Measurements from ENCODE around the gene RPL11. TPM values are rescaled to one million over a fixed set of nuclear protein-coding genes. Genes with fewer than 3 reads are reported as not detected.
"Not testable (repeated sequence)": the region's sequence is repeated elsewhere in the genome, so short reads cannot be mapped to it uniquely, and the experiment has no call there.

RPL11 gene
- total RNA-seq, 1 experiment from 2014 or later, result 1,206 TPM

DNA sequence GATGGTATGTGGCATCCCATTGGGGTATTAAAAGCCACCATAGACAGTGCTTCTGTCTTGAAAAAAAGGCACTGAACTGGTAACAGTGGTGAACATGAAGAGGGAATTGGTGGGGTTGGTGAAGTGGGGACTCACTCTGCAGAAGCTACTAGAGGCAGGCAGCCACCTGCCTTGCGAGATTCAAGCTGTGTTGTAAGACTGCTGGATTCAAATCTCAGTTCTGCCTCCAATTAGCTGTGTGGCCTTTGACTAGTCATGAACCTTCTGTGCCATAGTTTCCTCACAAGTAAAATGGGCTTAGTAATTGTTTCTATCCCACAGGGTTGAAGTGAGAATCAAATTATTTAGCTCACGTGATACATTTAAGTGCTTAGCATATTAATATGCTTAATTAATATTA lies 35.1 kb downstream of the RPL11 start:
- BruUV-seq (replicated peaks), result no TSS peak
- Histone ChIP-seq H3K36me3 (ENCODE audit: insufficient read depth, low read length, poor library complexity, severe bottlenecking) (no peaks in the 10 kb centered on the region), H3K4me1 (ENCODE audit: insufficient read depth, low read length, poor library complexity, severe bottlenecking) (no peaks in the 10 kb centered on the region), H3K4me3 (ENCODE audit: low read depth, low read length, poor library complexity, severe bottlenecking) (no peak overlapping the region), H3K27me3 (replicated peaks; ENCODE audit: insufficient read depth, low read depth, low read length, poor library complexity) (no peaks in the 10 kb centered on the region), H3K27ac (ENCODE audit: low read depth, low read length, poor library complexity, severe bottlenecking) (no peak overlapping the region), H3K9me3 (ENCODE audit: low read depth, low read length, poor library complexity, severe bottlenecking) (no peaks in the 10 kb centered on the region)
- ChIA-PET CTCF (interaction anchor here (0.7 kb wide), 1 partner anchor 27 kb away, joined by 9 read pairs; no protein-coding TSS in a partner anchor), POLR2A (ENCODE audit: low non-redundant PET) (no interaction called here)
- TF ChIP-seq EZH2 (IDR thresholded peaks at IDR 0.05; ENCODE audit: borderline replicate concordance, low read depth, low read length, poor library complexity, severe bottlenecking), result no peak
- TF ChIP-seq, protein P1, sequence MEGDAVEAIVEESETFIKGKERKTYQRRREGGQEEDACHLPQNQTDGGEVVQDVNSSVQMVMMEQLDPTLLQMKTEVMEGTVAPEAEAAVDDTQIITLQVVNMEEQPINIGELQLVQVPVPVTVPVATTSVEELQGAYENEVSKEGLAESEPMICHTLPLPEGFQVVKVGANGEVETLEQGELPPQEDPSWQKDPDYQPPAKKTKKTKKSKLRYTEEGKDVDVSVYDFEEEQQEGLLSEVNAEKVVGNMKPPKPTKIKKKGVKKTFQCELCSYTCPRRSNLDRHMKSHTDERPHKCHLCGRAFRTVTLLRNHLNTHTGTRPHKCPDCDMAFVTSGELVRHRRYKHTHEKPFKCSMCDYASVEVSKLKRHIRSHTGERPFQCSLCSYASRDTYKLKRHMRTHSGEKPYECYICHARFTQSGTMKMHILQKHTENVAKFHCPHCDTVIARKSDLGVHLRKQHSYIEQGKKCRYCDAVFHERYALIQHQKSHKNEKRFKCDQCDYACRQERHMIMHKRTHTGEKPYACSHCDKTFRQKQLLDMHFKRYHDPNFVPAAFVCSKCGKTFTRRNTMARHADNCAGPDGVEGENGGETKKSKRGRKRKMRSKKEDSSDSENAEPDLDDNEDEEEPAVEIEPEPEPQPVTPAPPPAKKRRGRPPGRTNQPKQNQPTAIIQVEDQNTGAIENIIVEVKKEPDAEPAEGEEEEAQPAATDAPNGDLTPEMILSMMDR (conservative IDR thresholded peaks at IDR 0.05; ENCODE audit: low read depth, low read length), result no peak
- no peak for DNase-seq (ENCODE audit: low spot score)
- intact Hi-C loops (cut with micrococcal nuclease; ENCODE audit: unreplicated experiment), result no loop called here

DNA sequence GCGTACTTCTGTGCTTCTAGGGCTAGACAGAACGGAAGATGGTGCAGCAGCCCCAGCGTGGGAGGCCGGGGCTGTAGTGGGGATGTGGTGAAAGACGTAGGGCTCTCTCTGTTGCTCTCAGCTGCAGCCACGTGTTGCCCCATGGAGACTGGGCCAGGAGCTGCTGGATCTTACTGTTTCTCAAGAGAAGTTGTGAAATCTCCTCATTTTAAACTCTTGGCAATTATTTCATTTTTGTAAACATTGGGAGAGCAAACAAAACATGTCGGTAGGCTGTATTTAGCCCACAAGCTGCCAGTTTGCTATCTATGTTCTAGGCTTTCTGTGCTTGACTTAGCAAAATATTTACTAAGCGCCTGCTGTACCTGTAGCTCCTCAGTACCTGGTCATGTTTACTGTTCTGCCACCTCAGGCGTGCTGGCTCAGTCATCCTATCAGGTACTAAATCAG lies 35.8 kb downstream of the RPL11 start:
- ChIA-PET CTCF (no interaction called here), POLR2A (ENCODE audit: low non-redundant PET) (no interaction called here)
- Histone ChIP-seq H3K4me1 (ENCODE audit: insufficient read depth, low read length, poor library complexity, severe bottlenecking) (no peaks in the 10 kb centered on the region), H3K27me3 (replicated peaks; ENCODE audit: insufficient read depth, low read depth, low read length, poor library complexity) (no peaks in the 10 kb centered on the region), H3K9me3 (ENCODE audit: low read depth, low read length, poor library complexity, severe bottlenecking) (no peaks in the 10 kb centered on the region), H3K4me3 (ENCODE audit: low read depth, low read length, poor library complexity, severe bottlenecking) (no peak overlapping the region), H3K27ac (ENCODE audit: low read depth, low read length, poor library complexity, severe bottlenecking) (no peak overlapping the region), H3K36me3 (ENCODE audit: insufficient read depth, low read length, poor library complexity, severe bottlenecking) (no peaks in the 10 kb centered on the region)
- DNase-seq (ENCODE audit: low spot score), result no peak
- no TSS peak for BruUV-seq (replicated peaks)
- TF ChIP-seq, protein P1 (conservative IDR thresholded peaks at IDR 0.05; ENCODE audit: low read depth, low read length), result no peak
- no peak for TF ChIP-seq EZH2 (IDR thresholded peaks at IDR 0.05; ENCODE audit: borderline replicate concordance, low read depth, low read length, poor library complexity, severe bottlenecking)
- intact Hi-C loops (cut with micrococcal nuclease; ENCODE audit: unreplicated experiment), result no loop called here

DNA sequence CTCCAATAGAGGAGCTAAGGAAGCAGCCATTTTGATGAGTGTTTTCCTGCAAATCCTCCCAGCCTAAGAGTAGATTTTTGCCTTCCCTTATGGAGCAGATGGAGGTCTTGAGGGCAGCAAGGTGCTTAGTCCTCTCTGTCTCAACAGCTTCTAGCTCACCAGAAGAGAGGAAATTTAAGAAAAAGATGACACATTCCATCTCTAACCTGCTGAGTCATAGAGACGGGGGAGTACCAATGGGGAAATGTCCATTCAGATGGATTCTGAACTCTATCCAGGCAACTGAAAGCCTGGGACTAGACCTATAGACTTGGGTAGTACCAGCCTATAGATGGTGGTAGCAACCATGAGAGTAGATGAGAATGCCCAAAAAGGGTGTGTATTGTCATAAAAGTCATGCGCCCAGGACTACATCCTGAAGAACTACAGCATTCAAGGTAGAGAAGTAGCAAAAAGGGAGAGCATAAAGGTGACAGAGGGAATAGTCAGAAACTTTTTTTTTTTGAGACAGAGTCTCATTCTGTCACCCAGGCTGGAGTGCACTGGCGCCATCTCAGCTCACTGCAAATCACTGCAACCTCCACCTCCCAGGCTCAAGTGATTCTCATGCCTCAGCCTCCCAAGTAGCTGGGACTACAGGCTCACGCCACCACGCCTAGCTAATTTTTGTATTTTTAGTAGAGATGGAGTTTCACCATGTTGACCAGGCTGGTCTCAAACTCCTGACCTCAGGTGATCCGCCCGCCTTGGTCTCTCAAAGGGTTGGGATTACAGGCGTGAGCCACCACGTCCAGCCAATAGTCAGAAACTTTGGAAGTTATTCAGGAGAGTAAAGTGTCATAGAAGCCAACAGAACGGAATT lies 41.0 kb downstream of the RPL11 start:
- CTCF ChIA-PET, result no interaction called here
- no peak for TF ChIP-seq EZH2 (IDR thresholded peaks at IDR 0.05; ENCODE audit: borderline replicate concordance, low read depth, low read length, poor library complexity, severe bottlenecking)
- TF ChIP-seq, protein P1 (conservative IDR thresholded peaks at IDR 0.05; ENCODE audit: low read depth, low read length), result no peak
- POLR2A ChIA-PET (ENCODE audit: low non-redundant PET), result no interaction called here
- Histone ChIP-seq H3K27me3 (replicated peaks; ENCODE audit: insufficient read depth, low read depth, low read length, poor library complexity) (no peaks in the 10 kb centered on the region), H3K36me3 (ENCODE audit: insufficient read depth, low read length, poor library complexity, severe bottlenecking) (no peaks in the 10 kb centered on the region), H3K27ac (ENCODE audit: low read depth, low read length, poor library complexity, severe bottlenecking) (no peak overlapping the region), H3K4me1 (ENCODE audit: insufficient read depth, low read length, poor library complexity, severe bottlenecking) (no peaks in the 10 kb centered on the region), H3K9me3 (ENCODE audit: low read depth, low read length, poor library complexity, severe bottlenecking) (no peaks in the 10 kb centered on the region), H3K4me3 (ENCODE audit: low read depth, low read length, poor library complexity, severe bottlenecking) (no peak overlapping the region)
- BruUV-seq (replicated peaks), result no TSS peak
- intact Hi-C loops (cut with micrococcal nuclease; ENCODE audit: unreplicated experiment), result no loop called here
- no peak for DNase-seq (ENCODE audit: low spot score)

DNA sequence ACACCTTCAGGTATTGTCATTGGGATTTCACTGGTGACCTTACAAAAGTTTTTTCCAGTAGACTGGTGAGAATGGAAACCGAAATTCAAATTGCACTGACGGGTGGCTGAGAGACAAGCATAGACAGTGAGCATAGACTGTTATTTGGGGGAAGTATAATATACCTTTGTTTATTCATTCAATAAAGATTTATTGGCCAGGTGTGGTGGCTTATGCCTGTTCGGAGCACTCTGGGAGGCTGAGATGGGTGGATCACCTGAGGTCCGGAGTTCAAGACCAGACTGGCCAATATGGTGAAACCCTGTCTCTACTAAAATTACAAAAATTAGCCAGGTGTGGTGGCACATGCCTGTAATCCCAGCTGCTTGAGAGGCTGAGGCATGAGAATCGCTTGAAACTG lies 41.7 kb downstream of the RPL11 start:
- H3K4me1 ChIP-seq (ENCODE audit: insufficient read depth, low read length, poor library complexity, severe bottlenecking); H3K36me3 ChIP-seq (ENCODE audit: insufficient read depth, low read length, poor library complexity, severe bottlenecking); DNase-seq (ENCODE audit: low spot score); POLR2A ChIA-PET (ENCODE audit: low non-redundant PET); intact Hi-C loops (cut with micrococcal nuclease; ENCODE audit: unreplicated experiment); H3K9me3 ChIP-seq (ENCODE audit: low read depth, low read length, poor library complexity, severe bottlenecking); H3K27ac ChIP-seq (ENCODE audit: low read depth, low read length, poor library complexity, severe bottlenecking); H3K4me3 ChIP-seq (ENCODE audit: low read depth, low read length, poor library complexity, severe bottlenecking); BruUV-seq (replicated peaks); H3K27me3 ChIP-seq (replicated peaks; ENCODE audit: insufficient read depth, low read depth, low read length, poor library complexity): not testable (repeated sequence)
- CTCF ChIA-PET, result interaction anchor here (0.6 kb wide), 1 partner anchor 11 kb away, joined by 4 read pairs; no protein-coding TSS in a partner anchor
